Stimulated activated CD4-positive, alpha-beta T cell treated with anti-CD3 and anti-CD28 coated beads, Interleukin-1b, Interleukin-23, amount 100 ng/mL, for 1 hour (primary cell): ENCODE data around the gene RO60.

Experiments
- DNase-seq, 2 donors: peaks; one replicate each; pipeline ENCODE4 v3.0.0-alpha.2; 2020; ENCODE audit warnings: low read depth in 2 of 2

The RO60 gene

GRCh38 chr1:193108471-193108870 is 49.1 kb downstream of the RO60 start:
- no peak for DNase-seq
